CD4-positive, alpha-beta T cell treated with Interleukin-4 for 4 hours (primary cell): Measurements from ENCODE around the gene IQSEC1.

Source experiments
- DNase-seq: peaks from one replicate; pipeline ENCODE4 v3.0.0-alpha.2; 2020

The IQSEC1 gene

GRCh38 chr3:13106308-13107001, 33.2 kb upstream of the IQSEC1 start:
- DNase-seq: no peak

DNA sequence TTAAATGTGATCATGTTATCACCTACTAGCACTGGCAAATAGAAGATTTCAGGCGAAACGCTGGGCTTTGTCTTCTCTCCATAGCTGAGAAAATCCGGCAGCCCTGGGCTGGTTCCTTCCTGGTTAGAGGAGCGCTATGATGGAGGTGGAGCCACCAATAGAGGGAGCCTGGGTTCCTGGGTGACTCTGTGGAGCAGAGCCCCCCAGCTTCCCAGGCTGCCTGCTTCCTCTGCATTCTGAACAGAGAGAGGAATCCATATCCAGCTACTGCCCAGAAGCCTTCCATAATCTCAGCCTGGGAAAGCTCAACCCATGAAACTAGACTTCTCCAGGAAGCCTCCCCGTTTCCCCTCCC, 32.6 kb upstream of the IQSEC1 start:
- no peak for DNase-seq

GRCh38 chr3:13105181-13105895, 32.1 kb upstream of the IQSEC1 start:
- no peak for DNase-seq

- no peak for DNase-seq
Measured at GRCh38 chr3:13104511-13104910, 31.3 kb upstream of the IQSEC1 start.

DNA sequence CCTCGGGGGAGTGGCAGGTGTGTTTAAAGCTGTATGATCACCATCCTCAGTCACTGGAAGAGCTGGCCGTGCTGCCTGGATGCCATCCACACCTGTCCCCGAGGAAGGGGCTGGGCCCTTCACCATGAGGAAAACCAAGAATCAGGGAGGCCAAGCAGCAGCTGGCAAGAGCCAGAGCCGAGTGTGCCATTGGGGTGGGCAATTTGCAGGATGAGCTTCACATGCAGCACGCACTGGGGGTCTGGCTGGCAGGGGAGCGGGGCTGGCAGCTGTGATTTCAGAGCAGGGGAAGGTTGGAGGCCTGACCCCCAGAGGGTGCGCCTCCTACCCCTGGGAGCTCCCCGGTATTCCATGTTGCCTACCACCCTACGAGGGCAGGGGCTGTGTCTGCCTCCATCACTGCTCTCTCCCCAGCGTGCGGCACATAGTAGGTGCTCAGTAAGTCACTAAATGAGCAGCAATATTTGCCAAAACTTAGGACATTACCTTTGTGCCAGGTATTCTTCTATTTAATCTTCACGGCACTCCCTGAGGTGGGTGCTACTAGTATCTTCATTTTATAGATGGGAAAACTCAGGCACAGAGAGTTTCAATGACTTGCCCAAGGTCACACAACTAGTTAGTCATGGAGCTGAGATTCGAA, 30.3 kb upstream of the IQSEC1 start:
- DNase-seq: no peak

- DNase-seq: no peak
Measured at GRCh38 chr3:13102386-13103345, 29.4 kb upstream of the IQSEC1 start.

GRCh38 chr3:13099707-13100106, 26.5 kb upstream of the IQSEC1 start:
- no peak for DNase-seq

DNA sequence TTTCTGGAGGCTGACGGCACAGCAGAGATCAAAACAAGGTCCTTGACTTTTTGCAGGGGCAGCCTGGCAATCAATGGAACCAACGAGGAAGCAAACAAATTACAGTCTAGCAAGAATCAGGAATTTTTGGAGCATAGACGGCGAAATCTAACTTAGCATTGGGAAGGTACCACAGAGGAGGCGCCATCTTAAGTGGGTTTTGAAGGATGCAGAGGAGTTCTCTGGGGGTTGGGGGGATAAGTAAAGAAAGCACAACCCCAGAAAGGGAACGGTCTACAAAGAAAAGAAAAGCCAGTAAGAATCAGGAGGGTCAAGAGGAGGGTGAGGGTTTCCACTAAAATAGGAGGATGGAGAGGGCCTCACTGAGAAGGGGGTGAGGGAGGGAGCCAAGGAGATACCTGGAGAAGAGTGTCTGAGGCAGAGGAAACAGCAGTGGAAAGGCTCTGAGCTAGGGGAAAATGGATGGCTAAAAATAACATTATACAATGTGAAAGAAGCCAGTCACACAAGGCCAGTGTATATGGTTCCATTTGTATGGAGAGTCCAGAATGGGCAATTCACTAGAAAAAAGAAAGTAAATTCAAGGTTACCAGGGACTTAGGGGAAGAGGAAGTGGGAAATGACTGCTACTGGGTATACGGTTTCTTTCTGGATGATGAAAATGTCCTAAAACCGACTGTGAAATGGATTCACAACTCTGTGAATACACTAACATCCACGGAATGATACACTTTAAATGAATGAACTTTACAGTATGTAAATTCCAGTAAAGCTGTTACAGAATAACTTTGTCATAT, 25.2 kb upstream of the IQSEC1 start:
- no peak for DNase-seq

- no peak for DNase-seq
Measured at GRCh38 chr3:13096356-13096755, 23.1 kb upstream of the IQSEC1 start.

DNA sequence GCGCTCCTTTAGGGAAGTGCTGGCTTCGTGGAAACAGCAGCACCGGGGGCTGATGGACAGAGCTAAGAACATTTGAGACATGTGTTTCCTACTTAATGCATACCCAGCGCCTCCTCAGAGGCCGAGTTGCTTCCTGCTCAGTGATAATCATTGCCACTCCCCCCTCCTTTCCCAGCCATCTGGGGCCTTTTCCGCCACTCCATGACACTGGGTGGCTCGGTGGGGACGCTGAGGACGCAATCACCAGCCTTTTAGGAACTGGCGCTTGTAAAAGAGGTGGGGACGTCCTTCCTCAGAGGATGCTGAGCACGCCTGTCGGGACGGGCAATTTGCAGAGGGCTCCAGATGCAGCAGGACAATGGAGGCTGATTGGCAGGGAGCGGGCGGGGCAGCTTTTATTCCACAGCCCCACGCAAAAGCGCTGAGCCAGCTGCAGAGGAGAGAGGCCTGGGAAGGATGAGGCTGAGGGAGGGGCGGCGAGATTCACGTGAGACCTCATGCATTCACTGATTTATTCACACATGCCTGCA, 22.2 kb upstream of the IQSEC1 start:
- DNase-seq: no peak

DNA sequence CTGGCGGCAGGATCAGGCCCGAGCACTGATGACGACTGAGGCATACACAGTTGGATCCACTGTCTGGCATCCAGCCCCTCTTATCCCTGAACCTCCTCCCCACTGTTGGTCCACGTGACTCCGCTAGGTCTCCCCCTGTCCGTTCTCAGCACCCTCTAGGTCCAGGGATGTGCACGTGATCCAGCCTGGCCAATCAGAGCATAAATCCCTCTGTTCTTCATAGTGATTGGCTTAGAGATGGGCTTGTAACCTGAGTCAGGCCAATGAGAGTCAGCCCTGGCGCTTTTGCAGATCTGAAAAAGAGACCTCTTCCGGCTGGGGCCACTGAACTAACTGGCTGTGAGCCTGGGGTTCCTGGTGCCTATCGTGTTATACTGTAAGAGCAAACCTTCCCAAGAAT, 20.5 kb upstream of the IQSEC1 start:
- DNase-seq: no peak

DNA sequence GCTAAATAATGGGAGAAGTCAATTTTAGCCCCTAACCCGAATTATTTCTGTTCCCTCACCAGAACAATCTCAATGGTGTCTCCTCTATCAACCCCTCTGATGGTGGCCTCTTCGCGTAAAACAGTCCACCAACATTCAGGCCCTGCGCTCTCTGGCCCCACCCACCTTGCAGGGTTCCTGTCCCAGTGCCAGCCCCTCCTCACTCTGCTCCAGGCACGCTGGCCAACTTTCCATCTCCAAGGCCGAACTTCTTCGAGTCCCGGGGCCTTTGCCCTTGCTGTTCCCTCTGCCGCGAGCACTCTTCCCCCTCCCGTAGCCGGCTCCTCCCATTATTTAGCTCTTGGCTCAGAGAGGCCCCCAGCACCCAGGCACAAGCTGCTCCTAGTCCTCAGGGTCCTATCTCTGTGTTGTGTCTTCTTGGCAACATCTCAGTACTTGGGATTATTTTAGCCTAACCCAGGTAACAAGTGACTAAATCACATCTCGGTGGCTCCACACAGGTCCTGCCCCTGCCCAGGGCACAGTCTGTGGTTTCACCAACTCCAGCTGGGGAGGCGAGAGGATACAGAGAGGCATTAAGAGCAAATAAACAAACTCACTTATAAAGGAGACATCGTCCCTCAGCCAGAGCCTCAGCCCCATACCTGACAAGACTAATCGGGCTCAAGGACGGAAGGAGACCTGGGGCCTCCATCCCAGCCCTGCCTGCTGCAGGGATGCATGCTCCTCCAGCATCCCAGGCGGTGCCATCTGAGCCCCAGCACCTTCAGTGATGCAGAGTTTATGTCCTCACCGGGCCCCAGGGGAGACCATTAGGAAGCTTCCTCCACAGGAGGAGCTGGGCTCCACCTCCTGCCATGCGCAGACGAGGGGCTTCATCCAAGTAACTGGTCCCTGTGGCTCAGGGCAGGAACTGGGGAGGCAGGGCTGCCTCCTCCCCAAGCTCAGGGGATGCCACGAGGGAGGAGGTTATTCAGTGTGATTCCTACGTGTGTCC, 19.7 kb upstream of the IQSEC1 start:
- DNase-seq: no peak

DNA sequence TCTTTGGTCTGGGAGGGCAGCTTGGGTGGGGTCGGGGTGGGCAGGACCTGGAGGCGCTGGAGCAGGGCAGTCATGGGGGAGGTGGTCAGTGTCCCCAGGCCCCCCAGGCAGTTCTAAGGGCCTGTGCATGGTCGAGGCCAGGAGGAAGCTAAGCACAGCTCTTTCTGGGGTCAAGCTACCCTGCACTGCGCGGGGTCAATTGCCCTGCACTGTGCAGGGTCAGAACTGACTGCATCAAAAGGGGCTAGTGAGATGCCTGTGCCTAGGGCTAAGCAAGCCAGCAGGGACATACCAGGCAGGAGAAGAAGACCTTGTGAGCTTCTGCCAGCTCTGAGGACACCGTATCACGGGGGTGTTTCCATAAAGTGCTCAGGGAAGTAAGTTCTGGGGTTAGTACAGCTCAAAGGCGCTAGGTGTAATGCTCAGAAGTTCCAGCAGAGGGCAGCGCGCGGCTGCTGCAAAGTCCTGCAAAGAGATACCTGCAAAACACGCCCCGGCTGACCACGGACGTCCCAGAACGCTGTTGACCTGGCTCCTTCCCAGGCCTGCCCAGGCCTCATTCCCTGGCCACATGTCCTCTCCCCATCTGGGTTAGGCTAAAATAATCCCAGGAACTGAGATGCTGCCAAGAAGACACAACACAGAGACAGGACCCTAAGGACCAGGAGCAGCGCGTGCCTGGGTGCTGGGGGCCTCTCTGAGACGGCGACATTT, 18.8 kb upstream of the IQSEC1 start:
- peak; percentile 76 for DNase-seq

DNA sequence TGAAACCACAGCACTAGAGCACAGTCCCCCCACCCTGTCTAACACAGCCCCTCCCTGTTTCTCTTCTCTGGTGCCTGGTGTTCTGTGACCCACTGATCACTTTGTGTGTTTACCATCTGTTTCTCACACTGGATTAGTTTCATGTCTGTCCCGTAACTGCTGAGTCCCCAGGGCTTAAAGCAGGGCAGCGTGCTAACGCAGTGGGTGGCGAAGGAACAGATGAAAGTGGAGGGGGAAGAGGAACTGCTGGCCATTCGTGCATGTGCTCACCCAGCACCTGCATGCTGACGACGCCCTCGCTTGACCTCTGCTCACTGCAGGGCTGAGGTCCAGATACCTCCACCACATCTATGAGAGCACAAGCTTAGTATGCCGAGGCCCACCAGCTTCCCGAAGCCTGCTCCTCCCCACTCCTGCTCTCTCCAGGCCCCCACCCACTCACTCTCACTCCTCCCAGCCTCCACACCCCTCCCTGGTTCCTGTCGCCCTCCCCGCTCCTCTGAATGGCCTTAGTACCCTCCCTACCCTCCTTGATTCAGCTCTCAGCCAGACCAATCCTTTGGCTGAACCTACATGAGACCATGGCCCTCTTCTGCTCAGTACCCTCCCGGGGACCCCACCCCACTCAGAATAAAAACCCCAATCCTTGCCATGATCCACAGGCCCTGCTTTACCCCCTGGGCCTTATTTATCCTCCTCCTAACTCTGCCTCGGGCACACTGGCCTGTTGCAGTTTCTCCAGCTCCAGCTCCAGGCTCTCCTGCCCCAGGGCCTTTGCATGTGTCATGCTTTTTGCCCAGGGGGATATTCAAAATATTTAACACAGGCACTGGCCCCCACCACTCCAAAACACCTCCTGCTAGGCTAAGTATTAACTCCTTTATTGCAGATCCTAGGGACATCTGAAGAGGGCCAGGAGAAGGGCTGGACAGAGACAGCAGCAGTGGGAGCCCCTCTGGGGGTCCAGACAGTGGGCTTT, 15.1 kb upstream of the IQSEC1 start:
- no peak for DNase-seq

- no peak for DNase-seq
Measured at GRCh38 chr3:13087320-13087990, 14.2 kb upstream of the IQSEC1 start.

- DNase-seq: no peak
Measured at GRCh38 chr3:13086531-13086981, 13.3 kb upstream of the IQSEC1 start.

- DNase-seq: no peak
Measured at GRCh38 chr3:13085846-13086179, 12.6 kb upstream of the IQSEC1 start.
